Urinary bladder (tissue), 4 donors: Measurements from ENCODE around the gene PRDM11. TPM values are rescaled to one million over a fixed set of nuclear protein-coding genes. Genes with fewer than 3 reads are reported as not detected.

Experiments
- DNase-seq: peaks from one replicate; pipeline ENCODE4 v3.0.0-alpha.2; 2015; ENCODE audit errors: extremely low spot score
- H3K27ac ChIP-seq: one replicate; pipeline ENCODE4 v1.5.1; 2013; ENCODE audit warnings: low read depth, mild to moderate bottlenecking, moderate library complexity
- H3K36me3 ChIP-seq: one replicate; pipeline ENCODE4 v1.6.1; 2013; ENCODE audit warnings: mild to moderate bottlenecking, moderate library complexity; ENCODE audit not compliant: insufficient read depth
- H3K4me1 ChIP-seq: one replicate; pipeline ENCODE4 v1.6.1; 2013; ENCODE audit warnings: mild to moderate bottlenecking, moderate library complexity; ENCODE audit not compliant: insufficient read depth
- H3K4me3 ChIP-seq: one replicate; pipeline ENCODE4 v1.5.1; 2013; ENCODE audit warnings: low read depth, low read length
- WGBS: extraction: QIAGEN DNeasy Blood & Tissue Kit; methylation state at CpG from one replicate; pipeline ENCODE4 v1.1.7; 2013; 5-methylcytosine and 5-hydroxymethylcytosine counted together
- polyA plus RNA-seq: library from polyadenylated mRNA; stranded (reverse); fragments of 200-250 nt; gene quantifications from one replicate; pipeline ENCODE4 v1.2.3, GENCODE V29; 2013
- total RNA-seq: library from RNA; depleted of rRNA; stranded (reverse); fragments of >200 nt; gene quantifications from one replicate; pipeline ENCODE4 v1.2.3, GENCODE V29; 2014
- donor health status: healthy with polysubstance abuse.
- donor health status: healthy.

Gene PRDM11
- total and polyA plus RNA-seq, 2 donors: 13.7 to 17.2 TPM

DNA sequence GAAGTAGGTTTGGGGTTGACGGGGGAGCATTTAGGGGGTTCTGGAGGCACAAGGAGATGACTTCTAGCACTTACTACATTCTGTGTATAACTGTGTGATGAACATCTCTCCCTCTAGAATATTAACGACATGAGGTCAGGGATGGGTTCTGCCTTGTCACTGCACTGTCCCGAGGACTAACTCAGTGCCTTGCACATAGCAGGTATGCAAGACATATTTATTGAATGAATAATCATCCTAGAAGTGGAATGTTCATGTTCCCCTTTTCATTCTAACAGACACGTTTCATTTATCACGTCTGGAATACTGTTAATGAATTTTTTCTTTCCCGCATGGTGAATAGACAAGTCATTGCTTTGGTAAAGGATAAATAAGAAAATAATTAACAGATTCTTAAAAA, 127.1 kb downstream of the PRDM11 start:
- 74% methylated on average over 6 of the region's 6 CpGs for WGBS
- Histone ChIP-seq H3K36me3 (no peaks in the 10 kb centered on the region), H3K27ac (no peak overlapping the region), H3K4me3 (no peak overlapping the region), H3K4me1 (no peaks in the 10 kb centered on the region)
- DNase-seq: no peak

DNA sequence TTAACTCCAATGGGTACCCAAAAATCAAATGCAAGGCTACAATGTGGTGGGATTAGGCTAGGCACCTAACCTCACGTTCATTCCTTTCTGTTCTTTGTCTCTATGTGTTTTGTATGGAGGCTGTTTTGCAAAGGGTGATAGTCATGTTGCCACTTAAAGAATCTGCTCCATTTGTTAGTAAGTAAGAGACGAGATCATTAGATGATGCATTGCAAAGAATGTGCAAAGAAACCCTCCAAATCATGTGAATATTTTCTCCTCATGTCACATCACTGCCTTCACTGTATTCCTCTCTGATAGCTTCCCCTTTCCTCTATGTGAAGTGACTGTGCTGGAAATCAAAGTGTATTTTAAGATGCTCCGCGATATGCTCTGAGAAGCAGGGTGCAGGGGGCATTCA, 127.8 kb downstream of the PRDM11 start:
- 65% methylated on average over 4 of the region's 4 CpGs for WGBS
- Histone ChIP-seq H3K36me3 (no peaks in the 10 kb centered on the region), H3K27ac (no peak overlapping the region), H3K4me3 (no peak overlapping the region), H3K4me1 (no peaks in the 10 kb centered on the region)
- no peak for DNase-seq

DNA sequence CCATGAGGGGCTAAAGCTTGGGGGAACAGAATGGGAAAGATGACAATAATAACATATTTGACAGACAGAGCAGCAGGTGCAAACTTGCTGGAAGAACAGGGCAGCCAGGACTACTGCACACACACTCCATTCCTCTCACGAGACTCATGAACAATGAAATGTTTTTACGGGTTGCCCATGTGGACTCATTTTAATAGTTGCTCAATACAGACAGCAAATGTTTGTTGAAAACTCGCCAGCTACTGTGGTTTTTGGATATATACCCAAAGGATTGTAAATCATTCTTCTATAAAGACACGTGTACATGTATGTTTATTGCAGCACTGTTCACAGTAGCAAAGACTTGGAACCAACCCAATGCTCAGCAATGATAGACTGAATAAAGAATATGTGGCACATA, 129.4 kb downstream of the PRDM11 start:
- no peak for DNase-seq
- Histone ChIP-seq H3K27ac (no peak overlapping the region), H3K4me3 (no peak overlapping the region), H3K36me3 (no peaks in the 10 kb centered on the region), H3K4me1 (no peaks in the 10 kb centered on the region)
- WGBS: 45% methylated on average over 4 of the region's 4 CpGs

- WGBS: 81% methylated on average over 4 of the region's 4 CpGs
- Histone ChIP-seq H3K4me1 (no peaks in the 10 kb centered on the region), H3K27ac (no peak overlapping the region), H3K36me3 (no peaks in the 10 kb centered on the region), H3K4me3 (no peak overlapping the region)
- no peak for DNase-seq
Measured at GRCh38 chr11:45278714-45279113, 132.3 kb downstream of the PRDM11 start.

GRCh38 chr11:45279645-45280044, 133.2 kb downstream of the PRDM11 start:
- 90% methylated on average over 2 of the region's 2 CpGs for WGBS
- Histone ChIP-seq H3K36me3 (no peaks in the 10 kb centered on the region), H3K4me1 (no peaks in the 10 kb centered on the region), H3K27ac (no peak overlapping the region), H3K4me3 (no peak overlapping the region)
- no peak for DNase-seq

- no peak overlapping the region for H3K27ac ChIP-seq
- WGBS: 60% methylated on average over 3 of the region's 3 CpGs
- H3K36me3 ChIP-seq: no peaks in the 10 kb centered on the region
- H3K4me3 ChIP-seq: no peak overlapping the region
- DNase-seq: no peak
- H3K4me1 ChIP-seq: no peaks in the 10 kb centered on the region
Measured at GRCh38 chr11:45280449-45280848, 134.0 kb downstream of the PRDM11 start.

GRCh38 chr11:45282081-45282480, 135.6 kb downstream of the PRDM11 start:
- no peak for DNase-seq
- Histone ChIP-seq H3K4me1 (no peaks in the 10 kb centered on the region), H3K4me3 (no peak overlapping the region), H3K36me3 (no peaks in the 10 kb centered on the region), H3K27ac (no peak overlapping the region)
- whole genome bisulfite sequencing: 88% methylated on average over 6 of the region's 6 CpGs

Other genes with a start within 250 kb of the PRDM11 start
- 10.7 TPM for gene TP53I11, start 195.8 kb upstream of the PRDM11 start, total RNA-seq
- 35.8 TPM for gene TP53I11, start 195.8 kb upstream of the PRDM11 start, polyA plus RNA-seq
- 0.37 TPM for gene SYT13, start 139.7 kb downstream of the PRDM11 start, total RNA-seq
- not detected for gene SYT13, start 139.7 kb downstream of the PRDM11 start, polyA plus RNA-seq